Measurements from ENCODE around the gene MAP3K20.

DNA sequence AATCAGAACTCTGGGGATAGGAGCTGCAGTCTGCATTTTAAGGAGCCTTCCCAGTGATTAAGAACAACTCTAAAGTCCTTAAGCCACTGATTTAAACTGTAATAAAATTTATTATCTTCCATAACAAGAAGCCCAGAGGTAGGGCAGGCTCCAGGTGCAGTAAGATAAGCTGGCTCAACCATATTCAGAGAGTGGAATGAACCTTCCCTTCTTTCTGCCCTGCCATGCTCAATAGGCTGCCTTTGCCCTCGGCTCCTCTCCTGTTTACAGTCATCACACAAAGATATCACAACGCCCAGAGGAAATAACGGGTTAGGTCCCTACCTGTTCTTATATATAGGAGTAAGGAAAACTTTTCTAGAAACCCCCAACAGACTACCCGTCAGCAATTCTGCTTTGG lies 188.5 kb downstream of the MAP3K20 start:
- no peak for TF ChIP-seq EZH2 (IDR thresholded peaks at IDR 0.05; ENCODE audit: borderline replicate concordance, low read depth, low read length, severe bottlenecking)
- TF ChIP-seq CTCF (IDR thresholded peaks at IDR 0.05; ENCODE audit: borderline replicate concordance, extremely low read depth, low read length, poor library complexity, severe bottlenecking): no peak

Data from DND-41 (cell line).